Measurements from ENCODE around the gene DIDO1.

DNA sequence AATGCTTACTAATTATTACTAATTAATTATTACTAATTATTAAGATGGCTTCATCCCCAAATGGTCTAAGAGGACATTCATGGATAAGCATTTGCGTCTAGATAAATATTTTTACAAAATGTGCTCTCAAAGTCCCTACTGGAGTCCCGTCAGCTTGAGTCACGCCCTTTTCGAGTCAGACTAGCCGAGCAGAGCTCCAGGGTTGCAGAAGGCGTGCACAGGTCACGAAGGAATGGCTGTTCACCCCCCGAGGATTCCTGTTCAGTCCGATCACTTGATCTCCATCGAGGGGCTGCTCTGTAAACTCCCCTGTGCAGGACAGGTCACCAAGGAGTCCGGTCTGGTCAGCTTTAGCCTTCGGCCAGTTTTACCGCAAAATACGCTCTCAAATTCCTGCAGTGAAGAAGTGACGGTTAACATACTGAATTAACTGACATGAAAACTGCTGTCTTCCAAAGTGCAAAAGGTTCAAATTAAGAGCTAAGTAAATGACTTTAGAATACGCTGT lies 84.5 kb downstream of the DIDO1 start:
- TF ChIP-seq, protein P1, sequence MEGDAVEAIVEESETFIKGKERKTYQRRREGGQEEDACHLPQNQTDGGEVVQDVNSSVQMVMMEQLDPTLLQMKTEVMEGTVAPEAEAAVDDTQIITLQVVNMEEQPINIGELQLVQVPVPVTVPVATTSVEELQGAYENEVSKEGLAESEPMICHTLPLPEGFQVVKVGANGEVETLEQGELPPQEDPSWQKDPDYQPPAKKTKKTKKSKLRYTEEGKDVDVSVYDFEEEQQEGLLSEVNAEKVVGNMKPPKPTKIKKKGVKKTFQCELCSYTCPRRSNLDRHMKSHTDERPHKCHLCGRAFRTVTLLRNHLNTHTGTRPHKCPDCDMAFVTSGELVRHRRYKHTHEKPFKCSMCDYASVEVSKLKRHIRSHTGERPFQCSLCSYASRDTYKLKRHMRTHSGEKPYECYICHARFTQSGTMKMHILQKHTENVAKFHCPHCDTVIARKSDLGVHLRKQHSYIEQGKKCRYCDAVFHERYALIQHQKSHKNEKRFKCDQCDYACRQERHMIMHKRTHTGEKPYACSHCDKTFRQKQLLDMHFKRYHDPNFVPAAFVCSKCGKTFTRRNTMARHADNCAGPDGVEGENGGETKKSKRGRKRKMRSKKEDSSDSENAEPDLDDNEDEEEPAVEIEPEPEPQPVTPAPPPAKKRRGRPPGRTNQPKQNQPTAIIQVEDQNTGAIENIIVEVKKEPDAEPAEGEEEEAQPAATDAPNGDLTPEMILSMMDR (conservative IDR thresholded peaks at IDR 0.05; ENCODE audit: low read length), result no peak
- TF ChIP-seq EZH2phosphoT487 (IDR thresholded peaks at IDR 0.05; ENCODE audit: borderline replicate concordance, low read depth, low read length), result no peak
